ENCODE results near the gene ZNF79.

The ZNF79 gene

GRCh38 chr9:127430415-127430814, 6.2 kb downstream of the ZNF79 start:
- no peak for DNase-seq

- no peak for DNase-seq
These were observed 13.5 kb downstream of the ZNF79 start for GRCh38 chr9:127437497-127438264.

GRCh38 chr9:127438394-127438793, 14.2 kb downstream of the ZNF79 start:
- no peak for DNase-seq

- no peak for DNase-seq
These were observed 20.2 kb downstream of the ZNF79 start for GRCh38 chr9:127444283-127444920.

GRCh38 chr9:127444921-127445850, 21.0 kb downstream of the ZNF79 start:
- DNase-seq: no peak

GRCh38 chr9:127445851-127446712, 21.9 kb downstream of the ZNF79 start:
- no peak for DNase-seq

GRCh38 chr9:127446713-127447415, 22.7 kb downstream of the ZNF79 start:
- DNase-seq: no peak

- DNase-seq: no peak
These were observed 23.4 kb downstream of the ZNF79 start for GRCh38 chr9:127447416-127448111.

- DNase-seq: no peak
These were observed 24.1 kb downstream of the ZNF79 start for GRCh38 chr9:127448112-127448805.

GRCh38 chr9:127449332-127449966, 25.3 kb downstream of the ZNF79 start:
- no peak for DNase-seq

GRCh38 chr9:127450243-127450760, 26.1 kb downstream of the ZNF79 start:
- DNase-seq: no peak

GRCh38 chr9:127450830-127451607, 26.8 kb downstream of the ZNF79 start, which contains the start of the genes LRSAM1 and RPL12:
Gene LRSAM1, plus strand, starts transcription at chr9:127451510. Its CDS starts 3,018 bp downstream, at chr9:127454528.
Gene RPL12, minus strand, starts transcription at chr9:127451406. Its CDS starts 89 bp downstream, at chr9:127451317.
- DNase-seq: peak; percentile 85

GRCh38 chr9:127451608-127451857, 27.4 kb downstream of the ZNF79 start:
- no peak for DNase-seq

GRCh38 chr9:127451858-127452656, 27.9 kb downstream of the ZNF79 start:
- DNase-seq: peak; percentile 15

- DNase-seq: no peak
These were observed 28.5 kb downstream of the ZNF79 start for GRCh38 chr9:127452691-127453090.

GRCh38 chr9:127455324-127455992, 31.3 kb downstream of the ZNF79 start:
- no peak for DNase-seq

- no peak for DNase-seq
These were observed 33.2 kb downstream of the ZNF79 start for GRCh38 chr9:127457191-127457878.

All from NCI-H748 treated with DMSO at 0.1 percent for 48 hours (cell line).